Measurements from ENCODE around the gene GPR160. TPM values are rescaled to one million over a fixed set of nuclear protein-coding genes. Genes with fewer than 3 reads are reported as not detected.

GPR160 gene
- total and polyA plus RNA-seq, 2 of the 13 experiments (the other 11 are each of a cell fraction or from before 2014, with no cell fraction given) = 12.1 to 23.2 TPM

GRCh38 chr3:170003881-170004356 lies 33.9 kb upstream of the GPR160 start (continued):
- TF ChIP-seq ZNF138 (CRISPR knock-in tag; IDR thresholded peaks at IDR 0.05; ENCODE audit: low read depth) (no peak), MED1 (CRISPR knock-in tag; IDR thresholded peaks at IDR 0.05) (peak; percentile 86), FOXK2 (IDR thresholded peaks at IDR 0.05) (no peak), ZBTB42 (CRISPR knock-in tag; IDR thresholded peaks at IDR 0.05) (no peak), PRDM10 (CRISPR knock-in tag; IDR thresholded peaks at IDR 0.05; ENCODE audit: low read depth) (0 out of 2 replicates have a peak, but pooled peaks have one; percentile 19), DNMT1 (CRISPR knock-in tag; IDR thresholded peaks at IDR 0.05) (no peak), ZNF598 (CRISPR knock-in tag; IDR thresholded peaks at IDR 0.05; ENCODE audit: borderline replicate concordance) (no peak), ZNF557 (CRISPR knock-in tag; IDR thresholded peaks at IDR 0.05) (no peak), HNF1B (CRISPR knock-in tag; IDR thresholded peaks at IDR 0.05) (peak; percentile 77), IRF9 (CRISPR knock-in tag; IDR thresholded peaks at IDR 0.05; ENCODE audit: borderline replicate concordance) (no peak), ERF (CRISPR knock-in tag; IDR thresholded peaks at IDR 0.05) (peak; percentile 57; the same call in 1 of the 2 replicates), ZNF432 (CRISPR knock-in tag; IDR thresholded peaks at IDR 0.05; ENCODE audit: borderline replicate concordance) (no peak), ATF2 (CRISPR knock-in tag; IDR thresholded peaks at IDR 0.05) (peak; percentile 24; the same call in 1 of the 2 replicates), ATF1 (CRISPR knock-in tag; IDR thresholded peaks at IDR 0.05) (no peak), JUNB (CRISPR knock-in tag; IDR thresholded peaks at IDR 0.05; ENCODE audit: borderline replicate concordance) (no peak), MAF1 (CRISPR knock-in tag; IDR thresholded peaks at IDR 0.05; ENCODE audit: borderline replicate concordance) (no peak), RXRA (CRISPR knock-in tag; IDR thresholded peaks at IDR 0.05) (peak; percentile 69; the same call in 1 of the 2 replicates), ZBTB25 (CRISPR knock-in tag; IDR thresholded peaks at IDR 0.05) (0 out of 2 replicates have a peak, but pooled peaks have one; percentile 20), ZNF570 (CRISPR knock-in tag; IDR thresholded peaks at IDR 0.05; ENCODE audit: borderline replicate concordance) (no peak), GATA4 (IDR thresholded peaks at IDR 0.05; ENCODE audit: borderline replicate concordance, low read depth) (peak; percentile 87; the same call in 1 of the 2 replicates), HOXA7 (CRISPR knock-in tag; IDR thresholded peaks at IDR 0.05) (no peak), ZNF496 (CRISPR knock-in tag; IDR thresholded peaks at IDR 0.05; ENCODE audit: insufficient replicate concordance) (no peak)
